Measurements from ENCODE around the gene MUS81.
A peak's percentile ranks its signal among the peaks of the same experiment; 100 is the strongest.

The MUS81 gene

GRCh38 chr11:65892661-65893317, 32.6 kb downstream of the MUS81 start:
- no peak for DNase-seq

- no peak for DNase-seq
Observed at GRCh38 chr11:65894034-65894591, 33.9 kb downstream of the MUS81 start.

GRCh38 chr11:65895482-65895981, 35.3 kb downstream of the MUS81 start:
- DNase-seq, result no peak

GRCh38 chr11:65896034-65896999, 36.1 kb downstream of the MUS81 start:
- no peak for DNase-seq

- DNase-seq, result no peak
Observed at GRCh38 chr11:65897020-65897471, 36.8 kb downstream of the MUS81 start.

- DNase-seq, result no peak
Observed at GRCh38 chr11:65898656-65899355, 38.6 kb downstream of the MUS81 start.

GRCh38 chr11:65899356-65900124, 39.3 kb downstream of the MUS81 start:
- no peak for DNase-seq

- DNase-seq, result peak; percentile 64 to 93
Observed at GRCh38 chr11:65900125-65900898, 40.1 kb downstream of the MUS81 start, which contains the start of gene FOSL1. FOSL1 (minus strand) TSS chr11:65900388; CDS start chr11:65900339, 49 bp downstream.

- no peak for DNase-seq
Observed at GRCh38 chr11:65900899-65901180, 40.6 kb downstream of the MUS81 start.

- DNase-seq, result no peak
Observed at GRCh38 chr11:65903068-65903481, 42.8 kb downstream of the MUS81 start.

- DNase-seq, result no peak
Observed at GRCh38 chr11:65903715-65904114, 43.5 kb downstream of the MUS81 start.

- DNase-seq, result no peak
Observed at GRCh38 chr11:65906602-65907001, 46.4 kb downstream of the MUS81 start.

GRCh38 chr11:65907878-65908277, 47.6 kb downstream of the MUS81 start:
- no peak for DNase-seq

GRCh38 chr11:65911682-65912568, 51.7 kb downstream of the MUS81 start:
- DNase-seq, result peak; percentile 37 to 72

GRCh38 chr11:65912845-65913244, 52.6 kb downstream of the MUS81 start:
- no peak for DNase-seq

GRCh38 chr11:65915101-65915820, 55.0 kb downstream of the MUS81 start:
- no peak for DNase-seq

- DNase-seq, result no peak
Observed at GRCh38 chr11:65915821-65916251, 55.6 kb downstream of the MUS81 start.

Measured in NCI-H526 (cell line).